Stimulated activated CD4-positive, alpha-beta T cell treated with anti-CD3 and anti-CD28 coated beads, Interleukin-2, amount 100 ng/mL, for 4 hours (primary cell): ENCODE results near the gene COMMD10.
A peak's percentile ranks its signal among the peaks of the same experiment; 100 is the strongest.
"Not testable (repeated sequence)": the region's sequence is repeated elsewhere in the genome, so short reads cannot be mapped to it uniquely, and the experiment has no call there.

ENCODE experiments used
- DNase-seq: peaks from one replicate; pipeline ENCODE4 v3.0.0-alpha.2; 2020; ENCODE audit warnings: low read depth

COMMD10 gene

GRCh38 chr5:116098998-116099397, 14.2 kb downstream of the COMMD10 start:
- no peak for DNase-seq

- DNase-seq, result not testable (repeated sequence)
Observed at GRCh38 chr5:116104941-116105340, 20.1 kb downstream of the COMMD10 start.

- DNase-seq, result no peak
Observed at GRCh38 chr5:116115163-116115562, 30.3 kb downstream of the COMMD10 start.

- DNase-seq, result no peak
Observed at GRCh38 chr5:116130471-116130870, 45.6 kb downstream of the COMMD10 start.

- DNase-seq, result no peak
Observed at GRCh38 chr5:116130976-116131375, 46.2 kb downstream of the COMMD10 start.

GRCh38 chr5:116133281-116133680, 48.5 kb downstream of the COMMD10 start:
- DNase-seq, result no peak

- peak; percentile 9 for DNase-seq
Observed at GRCh38 chr5:116135344-116135743, 50.5 kb downstream of the COMMD10 start.

- no peak for DNase-seq
Observed at GRCh38 chr5:116137544-116138378, 52.9 kb downstream of the COMMD10 start.

GRCh38 chr5:116142495-116142894, 57.7 kb downstream of the COMMD10 start:
- DNase-seq, result no peak

- no peak for DNase-seq
Observed at GRCh38 chr5:116144103-116144502, 59.3 kb downstream of the COMMD10 start.

- no peak for DNase-seq
Observed at GRCh38 chr5:116144991-116145390, 60.2 kb downstream of the COMMD10 start.

- DNase-seq, result no peak
Observed at GRCh38 chr5:116145416-116145815, 60.6 kb downstream of the COMMD10 start.

- no peak for DNase-seq
Observed at GRCh38 chr5:116152169-116152568, 67.3 kb downstream of the COMMD10 start.

GRCh38 chr5:116153687-116154174, 68.9 kb downstream of the COMMD10 start:
- no peak for DNase-seq

GRCh38 chr5:116154252-116154651, 69.4 kb downstream of the COMMD10 start:
- no peak for DNase-seq

GRCh38 chr5:116154931-116155330, 70.1 kb downstream of the COMMD10 start:
- DNase-seq, result no peak

- no peak for DNase-seq
Observed at GRCh38 chr5:116157902-116158301, 73.1 kb downstream of the COMMD10 start.

GRCh38 chr5:116159006-116159405, 74.2 kb downstream of the COMMD10 start:
- DNase-seq, result no peak

GRCh38 chr5:116174111-116174510, 89.3 kb downstream of the COMMD10 start:
- no peak for DNase-seq

- no peak for DNase-seq
Observed at GRCh38 chr5:116176121-116176520, 91.3 kb downstream of the COMMD10 start.

GRCh38 chr5:116178925-116179324, 94.1 kb downstream of the COMMD10 start:
- DNase-seq, result no peak

- no peak for DNase-seq
Observed at GRCh38 chr5:116209166-116209565, 124.3 kb downstream of the COMMD10 start.

- DNase-seq, result no peak
Observed at GRCh38 chr5:116212225-116212624, 127.4 kb downstream of the COMMD10 start.

- DNase-seq, result no peak
Observed at GRCh38 chr5:116216246-116216645, 131.4 kb downstream of the COMMD10 start.
